B cell (primary cell): ENCODE results near the gene SAC3D1. TPM values are rescaled to one million over a fixed set of nuclear protein-coding genes. Genes with fewer than 3 reads are reported as not detected.

Experiments used
- ATAC-seq: fragments of 200-7000 bp; cut with Tn5 transposase; one replicate; pipeline ENCODE4 v1.10.0; 2021; ENCODE audit warnings: low read depth, mild to moderate bottlenecking, moderate number of reproducible peaks, moderate library complexity
- CTCF ChIA-PET: fragments of 350-600 bp; sonication (Branson Sonifier 250); formaldehyde crosslinking; loops from one replicate; lab custom pipeline; 2021; ENCODE audit warnings: antibody characterized with exemption, inconsistent platforms; lab: Charles Lee
- POLR2A ChIA-PET: fragments of 350-600 bp; sonication (Branson Sonifier 250); formaldehyde crosslinking; loops from one replicate; lab custom pipeline; 2021; ENCODE audit warnings: antibody characterized with exemption; lab: Charles Lee
- DNase-seq: peaks from one replicate; pipeline ENCODE4 v3.0.0; 2013
- H2AFZ ChIP-seq: 2 replicates; pipeline ENCODE4 v1.6.1; 2012; ENCODE audit warnings: mild to moderate bottlenecking, low read depth, low read length; ENCODE audit not compliant: insufficient read depth, poor library complexity, severe bottlenecking
- H3K27ac ChIP-seq, 2 donors: 1 replicate in 1 of 2; 2 replicates in 1 of 2; pipeline ENCODE4 v1.5.1; 2012 to 2013; ENCODE audit warnings: low read length in 2 of 2, mild to moderate bottlenecking in 2 of 2, moderate library complexity in 1 of 2
- H3K27me3 ChIP-seq, 4 experiments: fragments of 200-600 bp in 1 of 4; sonication (generic) in 1 of 4; replicated peaks in 1 of 4; 1 replicate in 2 of 4; 2 replicates in 2 of 4; pipeline versions ENCODE4 v1.6.1 to v1.7.0; 2013 to 2016; ENCODE audit warnings: low read length in 3 of 4, mild to moderate bottlenecking in 2 of 4, mixed read lengths in 1 of 4, moderate library complexity in 1 of 4; ENCODE audit not compliant: insufficient read depth in 4 of 4, control insufficient read depth in 3 of 4; ENCODE audit errors: control extremely low read depth in 1 of 4
- H3K36me3 ChIP-seq, 2 experiments: replicated peaks in 1 of 2; 1 replicate in 1 of 2; 2 replicates in 1 of 2; pipeline versions ENCODE4 v1.6.1 to v1.7.1; 2013; ENCODE audit warnings: low read length in 1 of 2; ENCODE audit not compliant: insufficient read depth in 2 of 2, control insufficient read depth in 1 of 2; ENCODE audit errors: control extremely low read depth in 1 of 2, extremely low read depth in 1 of 2
- H3K4me1 ChIP-seq, 2 donors: fragments of 200-600 bp in 1 of 2; sonication (generic) in 1 of 2; 1 replicate in 1 of 2; 2 replicates in 1 of 2; pipeline versions ENCODE4 v1.5.1 to v1.6.1; 2013 to 2017; ENCODE audit warnings: low read length in 2 of 2; ENCODE audit not compliant: control insufficient read depth in 2 of 2, insufficient read depth in 2 of 2
- H3K4me2 ChIP-seq: replicated peaks from 2 replicates; pipeline ENCODE3; 2012; ENCODE audit warnings: mild to moderate bottlenecking, low read depth, low read length; ENCODE audit not compliant: poor library complexity, severe bottlenecking
- H3K4me3 ChIP-seq, 5 experiments: fragments of 200-600 bp in 1 of 5; sonication (generic) in 1 of 5; 1 replicate in 3 of 5; 2 replicates in 2 of 5; pipeline versions ENCODE4 v1.5.1 to v1.7.0; 2011 to 2016; ENCODE audit warnings: low read length in 4 of 5, mild to moderate bottlenecking in 4 of 5, low read depth in 2 of 5, control low read depth in 1 of 5, moderate library complexity in 1 of 5; ENCODE audit not compliant: insufficient read depth in 1 of 5; ENCODE audit errors: control extremely low read depth in 1 of 5, extremely low read depth in 1 of 5
- H3K79me2 ChIP-seq: fragments of 200-600 bp; sonication (generic); one replicate; pipeline ENCODE4 v1.6.0; 2016; ENCODE audit warnings: low read length; ENCODE audit not compliant: control insufficient read depth, insufficient read depth
- H3K9ac ChIP-seq: fragments of 200-600 bp; sonication (generic); 2 replicates; pipeline ENCODE4 v1.6.1; 2017; ENCODE audit warnings: mild to moderate bottlenecking, low read length, moderate library complexity
- H3K9me3 ChIP-seq, 3 donors: one replicate each; pipeline versions ENCODE4 v1.6.1 to v1.7.1; 2013; ENCODE audit warnings: low read length in 2 of 3; ENCODE audit not compliant: control insufficient read depth in 2 of 3, insufficient read depth in 1 of 3; ENCODE audit errors: control extremely low read depth in 1 of 3
- H4K20me1 ChIP-seq: 2 replicates; pipeline ENCODE4 v1.6.0; 2012; ENCODE audit warnings: mild to moderate bottlenecking, low read length; ENCODE audit not compliant: insufficient read depth, control insufficient read depth, poor library complexity, severe bottlenecking
- H3K27ac Mint-ChIP-seq: one replicate; pipeline ENCODE4 v1.8.0; 2021; ENCODE audit warnings: mixed read lengths
- H3K27me3 Mint-ChIP-seq: one replicate; pipeline ENCODE4 v1.8.0; 2021; ENCODE audit warnings: mixed read lengths
- H3K4me1 Mint-ChIP-seq: one replicate; pipeline ENCODE4 v1.8.0; 2021; ENCODE audit warnings: mixed read lengths
- H3K4me3 Mint-ChIP-seq: one replicate; pipeline ENCODE4 v1.8.0; 2021; ENCODE audit warnings: mixed read lengths
- H3K9me3 Mint-ChIP-seq: one replicate; pipeline ENCODE4 v1.8.0; 2022; ENCODE audit warnings: mixed read lengths; ENCODE audit not compliant: insufficient read depth
- EZH2 ChIP-seq: IDR thresholded peaks from 2 replicates; pipeline ENCODE4 v1.6.1; 2012; ENCODE audit warnings: borderline replicate concordance, low read depth, mild to moderate bottlenecking, moderate library complexity, low read length; ENCODE audit not compliant: insufficient read depth, poor library complexity, severe bottlenecking
- WGBS: methylation state at CpG from one replicate; pipeline ENCODE4 v1.1.5; 2013; ENCODE audit warnings: missing lambda C conversion rate; ENCODE audit not compliant: insufficient coverage; 5-methylcytosine and 5-hydroxymethylcytosine counted together
- intact Hi-C: fragments of 100-400 bp; cut with micrococcal nuclease; formaldehyde crosslinking; loops from one replicate; pipeline ENCODE4 v1.10.0; 2022
- polyA plus RNA-seq: library from polyadenylated mRNA; depleted of rRNA; stranded (reverse); fragments of >200 nt; gene quantifications from 2 replicates; pipeline ENCODE4 v1.2.3, GENCODE V29; 2012
- total RNA-seq, 2 donors: library from RNA; stranded (reverse); fragments of 120-200 nt in 1 of 2; gene quantifications; 1 replicate in 1 of 2; 2 replicates in 1 of 2; pipeline versions ENCODE4 v1.2.3 to v1.2.4, GENCODE V29; 2013 to 2022
- TF ChIP-seq, protein P1 (sequence below): fragments of 200-600 bp; IDR thresholded peaks from one replicate; pipeline ENCODE4 v1.8.0; 2022; ENCODE audit warnings: antibody characterized with exemption, mild to moderate bottlenecking

The SAC3D1 gene
- total and polyA plus RNA-seq, 2 donors (not counting 1 experiment from before 2014, with no cell fraction given), result 5.9 to 6.0 TPM

DNA sequence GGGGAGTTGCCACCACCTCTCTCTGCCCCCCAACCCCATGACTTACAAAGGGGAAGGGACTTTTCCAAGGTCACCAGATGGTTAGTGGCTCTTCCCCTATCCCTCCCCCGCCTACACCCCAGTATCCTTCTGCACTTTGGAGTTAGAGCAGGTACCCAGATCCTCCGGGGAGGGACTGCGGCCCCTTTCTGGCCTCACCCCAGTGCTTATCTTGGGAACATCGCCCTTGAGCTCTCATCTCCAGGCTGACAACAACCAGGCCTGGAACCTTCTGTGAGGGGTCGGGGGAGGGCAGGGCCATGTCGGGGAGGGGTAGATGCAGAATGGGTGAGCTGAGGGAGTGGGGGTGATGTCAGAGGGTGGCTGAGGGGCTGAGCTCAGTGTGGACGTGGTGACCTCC is 24.8 kb downstream of the SAC3D1 start:
- no peak for DNase-seq
- no peak overlapping the region for H3K27ac ChIP-seq
- H2AFZ ChIP-seq, result no peak overlapping the region
- H3K9me3 Mint-ChIP-seq, result no peaks in the 10 kb centered on the region
- H3K27me3 ChIP-seq, result no peaks in the 10 kb centered on the region
- ChIA-PET CTCF (no interaction called here), POLR2A (no interaction called here)
- no peak overlapping the region for H3K4me3 ChIP-seq
- no peaks in the 10 kb centered on the region for H3K4me1 Mint-ChIP-seq
- no peaks in the 10 kb centered on the region for H3K27me3 Mint-ChIP-seq
- 96% methylated on average over 7 of the region's 7 CpGs for WGBS
- intact Hi-C loops, result no loop called here
- peaks cover 0 to 3% (median 0%) of the 10 kb centered on the region in 3 donors for H3K9me3 ChIP-seq
- no peaks in the 10 kb centered on the region for H4K20me1 ChIP-seq
- no peak for ATAC-seq
- H3K27ac Mint-ChIP-seq, result no peak overlapping the region
- H3K9ac ChIP-seq, result no peak overlapping the region
- no peaks in the 10 kb centered on the region for H3K4me1 ChIP-seq
- TF ChIP-seq EZH2, result no peak
- TF ChIP-seq, protein P1, sequence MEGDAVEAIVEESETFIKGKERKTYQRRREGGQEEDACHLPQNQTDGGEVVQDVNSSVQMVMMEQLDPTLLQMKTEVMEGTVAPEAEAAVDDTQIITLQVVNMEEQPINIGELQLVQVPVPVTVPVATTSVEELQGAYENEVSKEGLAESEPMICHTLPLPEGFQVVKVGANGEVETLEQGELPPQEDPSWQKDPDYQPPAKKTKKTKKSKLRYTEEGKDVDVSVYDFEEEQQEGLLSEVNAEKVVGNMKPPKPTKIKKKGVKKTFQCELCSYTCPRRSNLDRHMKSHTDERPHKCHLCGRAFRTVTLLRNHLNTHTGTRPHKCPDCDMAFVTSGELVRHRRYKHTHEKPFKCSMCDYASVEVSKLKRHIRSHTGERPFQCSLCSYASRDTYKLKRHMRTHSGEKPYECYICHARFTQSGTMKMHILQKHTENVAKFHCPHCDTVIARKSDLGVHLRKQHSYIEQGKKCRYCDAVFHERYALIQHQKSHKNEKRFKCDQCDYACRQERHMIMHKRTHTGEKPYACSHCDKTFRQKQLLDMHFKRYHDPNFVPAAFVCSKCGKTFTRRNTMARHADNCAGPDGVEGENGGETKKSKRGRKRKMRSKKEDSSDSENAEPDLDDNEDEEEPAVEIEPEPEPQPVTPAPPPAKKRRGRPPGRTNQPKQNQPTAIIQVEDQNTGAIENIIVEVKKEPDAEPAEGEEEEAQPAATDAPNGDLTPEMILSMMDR, result no peak
- H3K4me2 ChIP-seq, result no peak overlapping the region
- no peak overlapping the region for H3K4me3 Mint-ChIP-seq
- no peaks in the 10 kb centered on the region for H3K79me2 ChIP-seq
- no peaks in the 10 kb centered on the region for H3K36me3 ChIP-seq

DNA sequence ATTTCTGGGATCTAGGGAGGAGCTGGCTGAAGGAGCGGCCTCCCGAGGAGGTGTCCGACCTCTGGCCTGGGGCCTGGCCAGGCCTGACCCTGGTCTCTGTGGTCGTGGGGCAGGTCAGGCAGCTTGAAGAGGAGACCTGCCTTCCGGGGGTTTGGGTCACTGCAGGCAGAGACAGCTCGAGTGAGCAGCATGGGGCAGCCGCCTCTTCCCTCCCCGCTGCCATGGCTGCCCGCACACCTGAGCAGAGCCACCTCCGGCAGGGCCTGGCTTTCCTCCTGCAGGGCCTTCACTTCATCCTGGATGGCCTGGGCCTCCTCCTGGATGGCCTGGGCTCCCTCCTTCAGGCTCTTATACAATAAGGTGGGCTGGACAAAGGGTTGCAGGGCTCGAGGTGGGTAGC is 25.3 kb downstream of the SAC3D1 start:
- Histone ChIP-seq H3K9ac (no peak overlapping the region), H4K20me1 (no peaks in the 10 kb centered on the region), H3K27ac (no peak overlapping the region), H3K4me2 (no peak overlapping the region), H3K27me3 (no peaks in the 10 kb centered on the region), H3K79me2 (no peaks in the 10 kb centered on the region), H3K36me3 (no peaks in the 10 kb centered on the region), H3K4me3 (no peak overlapping the region), H2AFZ (no peak overlapping the region), H3K4me1 (no peaks in the 10 kb centered on the region), H3K9me3 (peaks cover 0 to 1% (median 0%) of the 10 kb centered on the region in 3 donors)
- ChIA-PET CTCF (no interaction called here), POLR2A (no interaction called here)
- Mint-ChIP-seq H3K9me3 (no peaks in the 10 kb centered on the region), H3K4me1 (no peaks in the 10 kb centered on the region), H3K4me3 (no peak overlapping the region), H3K27ac (no peak overlapping the region), H3K27me3 (no peaks in the 10 kb centered on the region)
- 92% methylated on average over 11 of the region's 11 CpGs for whole genome bisulfite sequencing
- TF ChIP-seq, protein P1, result no peak
- no peak for TF ChIP-seq EZH2
- ATAC-seq, result no peak
- intact Hi-C loops, result no loop called here
- no peak for DNase-seq
